KMS-11 (cell line): Measurements from ENCODE around the gene CTNNA2.
"Not testable (repeated sequence)": the region's sequence is repeated elsewhere in the genome, so short reads cannot be mapped to it uniquely, and the experiment has no call there.

Experiments
- H2AFZ ChIP-seq: fragments of 200-600 bp; sonication (generic); 2 replicates; pipeline ENCODE4 v1.6.1; 2016; ENCODE audit warnings: antibody characterized with exemption, mixed run types, low read depth
- H3K27ac ChIP-seq: fragments of 200-600 bp; sonication (generic); 2 replicates; pipeline ENCODE4 v1.6.1; 2016; ENCODE audit warnings: mild to moderate bottlenecking, mixed run types
- H3K27me3 ChIP-seq: fragments of 200-600 bp; sonication (generic); 2 replicates; pipeline ENCODE4 v1.6.1; 2017; ENCODE audit warnings: mild to moderate bottlenecking, low read depth, mixed run types, moderate library complexity; ENCODE audit not compliant: insufficient read depth
- H3K36me3 ChIP-seq: fragments of 200-600 bp; sonication (generic); 2 replicates; pipeline ENCODE4 v1.6.1; 2017; ENCODE audit warnings: mild to moderate bottlenecking, mixed run types; ENCODE audit not compliant: insufficient read depth
- H3K4me1 ChIP-seq: fragments of 200-600 bp; sonication (generic); 2 replicates; pipeline ENCODE4 v1.6.1; 2016; ENCODE audit warnings: mild to moderate bottlenecking, low read depth, mixed run types; ENCODE audit not compliant: poor library complexity, severe bottlenecking
- H3K4me2 ChIP-seq: fragments of 200-600 bp; sonication (generic); 2 replicates; pipeline ENCODE4 v1.7.0; 2016; ENCODE audit warnings: mild to moderate bottlenecking, mixed run types
- H3K4me3 ChIP-seq: fragments of 200-600 bp; sonication (generic); IDR thresholded peaks from 2 replicates; pipeline ENCODE4 v1.6.1; 2017; ENCODE audit warnings: low read depth, low read length, mixed read lengths; ENCODE audit not compliant: insufficient read depth
- H3K79me2 ChIP-seq: fragments of 200-600 bp; sonication (generic); 2 replicates; pipeline ENCODE4 v1.6.1; 2016; ENCODE audit warnings: low read depth, mixed run types; ENCODE audit not compliant: insufficient read depth
- H3K9ac ChIP-seq: fragments of 200-600 bp; sonication (generic); 2 replicates; pipeline ENCODE4 v1.6.1; 2016; ENCODE audit warnings: mild to moderate bottlenecking, mixed run types
- H4K20me1 ChIP-seq: fragments of 200-600 bp; sonication (generic); 2 replicates; pipeline ENCODE4 v1.6.1; 2016; ENCODE audit warnings: mild to moderate bottlenecking, mixed run types; ENCODE audit not compliant: insufficient read depth
- CTCF ChIP-seq: fragments of 200-600 bp; sonication (generic); conservative IDR thresholded peaks from 2 replicates; pipeline ENCODE4 v1.6.1; 2017; ENCODE audit warnings: low read depth, mild to moderate bottlenecking, antibody characterized with exemption, low read length, moderate library complexity, mixed read lengths

The CTNNA2 gene

GRCh38 chr2:80080957-80081356 is 568.1 kb downstream of the CTNNA2 start:
- Histone ChIP-seq H3K36me3 (no peaks in the 10 kb centered on the region), H3K79me2 (no peaks in the 10 kb centered on the region), H3K9ac (no peak overlapping the region), H4K20me1 (no peaks in the 10 kb centered on the region), H2AFZ (no peak overlapping the region), H3K4me3 (no peak overlapping the region), H3K27ac (no peak overlapping the region), H3K4me2 (no peak overlapping the region), H3K27me3 (no peaks in the 10 kb centered on the region), H3K4me1 (no peaks in the 10 kb centered on the region)
- TF ChIP-seq CTCF: no peak

- Histone ChIP-seq H3K4me2 (no peak overlapping the region), H3K27ac (no peak overlapping the region)
- no peak for TF ChIP-seq CTCF
These were observed 574.0 kb downstream of the CTNNA2 start for GRCh38 chr2:80086831-80087230.

GRCh38 chr2:80091237-80091636 is 578.4 kb downstream of the CTNNA2 start:
- H2AFZ ChIP-seq: no peak overlapping the region
- TF ChIP-seq CTCF: no peak
- H3K9ac ChIP-seq: no peak overlapping the region
- H3K4me3 ChIP-seq: no peak overlapping the region
- no peaks in the 10 kb centered on the region for H3K36me3 ChIP-seq
- no peak overlapping the region for H3K4me2 ChIP-seq
- no peaks in the 10 kb centered on the region for H3K27me3 ChIP-seq
- no peak overlapping the region for H3K27ac ChIP-seq
- no peaks in the 10 kb centered on the region for H3K79me2 ChIP-seq
- no peaks in the 10 kb centered on the region for H4K20me1 ChIP-seq
- H3K4me1 ChIP-seq: no peaks in the 10 kb centered on the region

More at GRCh38 chr2:80086831-80087230, 574.0 kb downstream of the CTNNA2 start:
- no peaks in the 10 kb centered on the region for H3K36me3 ChIP-seq
- H3K4me1 ChIP-seq: no peaks in the 10 kb centered on the region
- no peak overlapping the region for H2AFZ ChIP-seq
- no peaks in the 10 kb centered on the region for H3K27me3 ChIP-seq
- H3K9ac ChIP-seq: no peak overlapping the region
- no peaks in the 10 kb centered on the region for H4K20me1 ChIP-seq
- no peaks in the 10 kb centered on the region for H3K79me2 ChIP-seq
- no peak overlapping the region for H3K4me3 ChIP-seq

GRCh38 chr2:80092474-80092873 is 579.6 kb downstream of the CTNNA2 start:
- H3K36me3 ChIP-seq: no peaks in the 10 kb centered on the region
- H3K27me3 ChIP-seq: no peaks in the 10 kb centered on the region
- TF ChIP-seq CTCF: no peak
- H3K4me2 ChIP-seq: no peak overlapping the region
- H3K79me2 ChIP-seq: no peaks in the 10 kb centered on the region
- no peaks in the 10 kb centered on the region for H4K20me1 ChIP-seq
- no peak overlapping the region for H3K9ac ChIP-seq
- no peaks in the 10 kb centered on the region for H3K4me1 ChIP-seq
- H3K27ac ChIP-seq: no peak overlapping the region
- no peak overlapping the region for H2AFZ ChIP-seq
- no peak overlapping the region for H3K4me3 ChIP-seq

- not testable (repeated sequence) for H3K79me2 ChIP-seq, H3K36me3 ChIP-seq, H4K20me1 ChIP-seq, H3K27ac ChIP-seq, H3K4me3 ChIP-seq, H3K4me2 ChIP-seq, H2AFZ ChIP-seq, H3K4me1 ChIP-seq, H3K9ac ChIP-seq, H3K27me3 ChIP-seq
These were observed 585.7 kb downstream of the CTNNA2 start for GRCh38 chr2:80098503-80098902.
